Suprapubic skin (tissue), 3 donors: ENCODE measurements around the gene ASNSD1.

ENCODE experiments used
- CTCF ChIP-seq, 2 donors: fragments of 200-600 bp in 1 of 2; fragments of 450-650 bp in 1 of 2; sonication (generic) in 1 of 2; IDR thresholded peaks; one replicate each; pipeline ENCODE4 v1.5.1; 2016 to 2019; ENCODE audit warnings: antibody characterized with exemption in 2 of 2, mild to moderate bottlenecking in 1 of 2, moderate library complexity in 1 of 2
- POLR2A ChIP-seq, 2 donors: fragments of 450-650 bp; IDR thresholded peaks; one replicate each; pipeline ENCODE4 v1.6.1; 2017; ENCODE audit warnings: antibody characterized with exemption in 2 of 2, mild to moderate bottlenecking in 2 of 2, moderate library complexity in 2 of 2

GRCh38 chr2:189683348-189683747 is 22.1 kb downstream of the ASNSD1 start:
- TF ChIP-seq CTCF (IDR thresholded peaks at IDR 0.05) (no peak), POLR2A (IDR thresholded peaks at IDR 0.05) (no peak)
